ENCODE data around the gene ANKRD37. TPM values are rescaled to one million over a fixed set of nuclear protein-coding genes. Genes with fewer than 3 reads are reported as not detected.

Gene ANKRD37, protein sequence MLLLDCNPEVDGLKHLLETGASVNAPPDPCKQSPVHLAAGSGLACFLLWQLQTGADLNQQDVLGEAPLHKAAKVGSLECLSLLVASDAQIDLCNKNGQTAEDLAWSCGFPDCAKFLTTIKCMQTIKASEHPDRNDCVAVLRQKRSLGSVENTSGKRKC
- total RNA-seq (1 to 10 TPM; 1.2 to 2.2 TPM), polyA plus RNA-seq (1 to 10 TPM; 4.6 to 7.9 TPM)

DNA sequence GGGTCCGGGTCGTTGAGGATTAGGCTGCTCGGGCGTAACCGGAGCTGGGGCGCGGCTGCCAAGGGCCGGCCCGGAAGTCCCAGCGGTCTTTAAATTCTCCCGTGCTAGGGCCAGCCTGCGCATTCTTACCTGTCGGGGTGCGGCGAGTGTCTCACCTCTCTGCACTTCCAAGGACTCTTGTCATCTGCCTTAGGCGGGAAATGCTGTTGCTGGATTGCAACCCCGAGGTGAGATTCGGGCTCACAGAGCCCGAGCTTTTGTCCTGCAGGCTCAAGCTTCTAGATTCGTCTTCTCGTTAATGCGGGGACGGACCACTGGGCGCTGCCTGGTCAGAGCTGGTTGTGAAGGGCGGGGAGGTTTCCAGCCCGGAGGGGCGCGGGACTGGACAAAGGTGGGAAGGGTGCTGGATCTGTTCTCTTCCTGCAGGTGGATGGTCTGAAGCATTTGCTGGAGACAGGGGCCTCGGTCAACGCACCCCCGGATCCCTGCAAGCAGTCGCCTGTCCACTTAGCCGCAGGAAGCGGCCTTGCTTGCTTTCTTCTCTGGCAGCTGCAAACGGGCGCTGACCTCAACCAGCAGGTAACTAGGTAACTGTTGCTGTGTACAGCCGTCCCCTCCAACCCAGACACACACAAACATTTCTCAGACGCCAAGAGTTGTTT lies at the start of gene ANKRD37:
Gene ANKRD37, plus strand, starts transcription at position 118 of the 662 bp plus-strand sequence. Its CDS starts 83 bp downstream, at position 201.
- H3K4me3 ChIP-seq (ENCODE audit: low read depth in 1 of 3, low read length in 3 of 3): peak within 1 kb of the TSS; percentile 67 to 79 (median 75)
- 6% methylated on average over 38 of the region's 38 CpGs for WGBS
- H3K4me1 ChIP-seq (ENCODE audit: control insufficient read depth in 4 of 4, insufficient read depth in 4 of 4, low read length in 3 of 4): peaks cover 0 to 11% (median 7%) of the 10 kb centered on the region in 4 donors
- TF ChIP-seq RXRA (IDR thresholded peaks at IDR 0.05) (peak; percentile 19 to 49), GABPA (IDR thresholded peaks at IDR 0.05 in 1 of 2, conservative IDR thresholded peaks at IDR 0.05 in 1 of 2) (peak in 1 of 2 donors; percentile 69), EGR1 (IDR thresholded peaks at IDR 0.05; ENCODE audit: low read depth in 2 of 2) (no peak), FOXA2 (IDR thresholded peaks at IDR 0.05) (peak; percentile 28), JUND (IDR thresholded peaks at IDR 0.05) (peak; percentile 36 to 44), FOXA1 (IDR thresholded peaks at IDR 0.05) (peak; percentile 29), HNF4A (conservative IDR thresholded peaks at IDR 0.05) (no peak), YY1 (IDR thresholded peaks at IDR 0.05) (no peak), NR2F2 (IDR thresholded peaks at IDR 0.05) (peak; percentile 14), SP1 (IDR thresholded peaks at IDR 0.05) (peak; percentile 45), TAF1 (conservative IDR thresholded peaks at IDR 0.05) (peak; percentile 65), RAD21 (IDR thresholded peaks at IDR 0.05) (peak in 1 of 2 donors; percentile 8), HNF4G (IDR thresholded peaks at IDR 0.05) (no peak)
- TF ChIP-seq, protein P1, sequence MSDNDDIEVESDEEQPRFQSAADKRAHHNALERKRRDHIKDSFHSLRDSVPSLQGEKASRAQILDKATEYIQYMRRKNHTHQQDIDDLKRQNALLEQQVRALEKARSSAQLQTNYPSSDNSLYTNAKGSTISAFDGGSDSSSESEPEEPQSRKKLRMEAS (IDR thresholded peaks at IDR 0.05): no peak
- TF ChIP-seq, protein P2, sequence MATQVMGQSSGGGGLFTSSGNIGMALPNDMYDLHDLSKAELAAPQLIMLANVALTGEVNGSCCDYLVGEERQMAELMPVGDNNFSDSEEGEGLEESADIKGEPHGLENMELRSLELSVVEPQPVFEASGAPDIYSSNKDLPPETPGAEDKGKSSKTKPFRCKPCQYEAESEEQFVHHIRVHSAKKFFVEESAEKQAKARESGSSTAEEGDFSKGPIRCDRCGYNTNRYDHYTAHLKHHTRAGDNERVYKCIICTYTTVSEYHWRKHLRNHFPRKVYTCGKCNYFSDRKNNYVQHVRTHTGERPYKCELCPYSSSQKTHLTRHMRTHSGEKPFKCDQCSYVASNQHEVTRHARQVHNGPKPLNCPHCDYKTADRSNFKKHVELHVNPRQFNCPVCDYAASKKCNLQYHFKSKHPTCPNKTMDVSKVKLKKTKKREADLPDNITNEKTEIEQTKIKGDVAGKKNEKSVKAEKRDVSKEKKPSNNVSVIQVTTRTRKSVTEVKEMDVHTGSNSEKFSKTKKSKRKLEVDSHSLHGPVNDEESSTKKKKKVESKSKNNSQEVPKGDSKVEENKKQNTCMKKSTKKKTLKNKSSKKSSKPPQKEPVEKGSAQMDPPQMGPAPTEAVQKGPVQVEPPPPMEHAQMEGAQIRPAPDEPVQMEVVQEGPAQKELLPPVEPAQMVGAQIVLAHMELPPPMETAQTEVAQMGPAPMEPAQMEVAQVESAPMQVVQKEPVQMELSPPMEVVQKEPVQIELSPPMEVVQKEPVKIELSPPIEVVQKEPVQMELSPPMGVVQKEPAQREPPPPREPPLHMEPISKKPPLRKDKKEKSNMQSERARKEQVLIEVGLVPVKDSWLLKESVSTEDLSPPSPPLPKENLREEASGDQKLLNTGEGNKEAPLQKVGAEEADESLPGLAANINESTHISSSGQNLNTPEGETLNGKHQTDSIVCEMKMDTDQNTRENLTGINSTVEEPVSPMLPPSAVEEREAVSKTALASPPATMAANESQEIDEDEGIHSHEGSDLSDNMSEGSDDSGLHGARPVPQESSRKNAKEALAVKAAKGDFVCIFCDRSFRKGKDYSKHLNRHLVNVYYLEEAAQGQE (IDR thresholded peaks at IDR 0.05): no peak
- TF ChIP-seq, protein P3, sequence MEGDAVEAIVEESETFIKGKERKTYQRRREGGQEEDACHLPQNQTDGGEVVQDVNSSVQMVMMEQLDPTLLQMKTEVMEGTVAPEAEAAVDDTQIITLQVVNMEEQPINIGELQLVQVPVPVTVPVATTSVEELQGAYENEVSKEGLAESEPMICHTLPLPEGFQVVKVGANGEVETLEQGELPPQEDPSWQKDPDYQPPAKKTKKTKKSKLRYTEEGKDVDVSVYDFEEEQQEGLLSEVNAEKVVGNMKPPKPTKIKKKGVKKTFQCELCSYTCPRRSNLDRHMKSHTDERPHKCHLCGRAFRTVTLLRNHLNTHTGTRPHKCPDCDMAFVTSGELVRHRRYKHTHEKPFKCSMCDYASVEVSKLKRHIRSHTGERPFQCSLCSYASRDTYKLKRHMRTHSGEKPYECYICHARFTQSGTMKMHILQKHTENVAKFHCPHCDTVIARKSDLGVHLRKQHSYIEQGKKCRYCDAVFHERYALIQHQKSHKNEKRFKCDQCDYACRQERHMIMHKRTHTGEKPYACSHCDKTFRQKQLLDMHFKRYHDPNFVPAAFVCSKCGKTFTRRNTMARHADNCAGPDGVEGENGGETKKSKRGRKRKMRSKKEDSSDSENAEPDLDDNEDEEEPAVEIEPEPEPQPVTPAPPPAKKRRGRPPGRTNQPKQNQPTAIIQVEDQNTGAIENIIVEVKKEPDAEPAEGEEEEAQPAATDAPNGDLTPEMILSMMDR (IDR thresholded peaks at IDR 0.05; ENCODE audit: low read depth, low read length, missing input control): no peak
- TF ChIP-seq, protein P4, sequence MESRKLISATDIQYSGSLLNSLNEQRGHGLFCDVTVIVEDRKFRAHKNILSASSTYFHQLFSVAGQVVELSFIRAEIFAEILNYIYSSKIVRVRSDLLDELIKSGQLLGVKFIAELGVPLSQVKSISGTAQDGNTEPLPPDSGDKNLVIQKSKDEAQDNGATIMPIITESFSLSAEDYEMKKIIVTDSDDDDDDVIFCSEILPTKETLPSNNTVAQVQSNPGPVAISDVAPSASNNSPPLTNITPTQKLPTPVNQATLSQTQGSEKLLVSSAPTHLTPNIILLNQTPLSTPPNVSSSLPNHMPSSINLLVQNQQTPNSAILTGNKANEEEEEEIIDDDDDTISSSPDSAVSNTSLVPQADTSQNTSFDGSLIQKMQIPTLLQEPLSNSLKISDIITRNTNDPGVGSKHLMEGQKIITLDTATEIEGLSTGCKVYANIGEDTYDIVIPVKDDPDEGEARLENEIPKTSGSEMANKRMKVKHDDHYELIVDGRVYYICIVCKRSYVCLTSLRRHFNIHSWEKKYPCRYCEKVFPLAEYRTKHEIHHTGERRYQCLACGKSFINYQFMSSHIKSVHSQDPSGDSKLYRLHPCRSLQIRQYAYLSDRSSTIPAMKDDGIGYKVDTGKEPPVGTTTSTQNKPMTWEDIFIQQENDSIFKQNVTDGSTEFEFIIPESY (IDR thresholded peaks at IDR 0.05): peak; percentile 24
- TF ChIP-seq, protein P5, sequence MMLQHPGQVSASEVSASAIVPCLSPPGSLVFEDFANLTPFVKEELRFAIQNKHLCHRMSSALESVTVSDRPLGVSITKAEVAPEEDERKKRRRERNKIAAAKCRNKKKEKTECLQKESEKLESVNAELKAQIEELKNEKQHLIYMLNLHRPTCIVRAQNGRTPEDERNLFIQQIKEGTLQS (IDR thresholded peaks at IDR 0.05): no peak
- peak within 1 kb of the TSS; percentile 100 for H3K27ac ChIP-seq (ENCODE audit: low read depth in 1 of 2, low read length in 2 of 2)
- DNase-seq (ENCODE audit: low spot score): no peak
- peaks cover 0 to 31% (median 13%) of the 10 kb centered on the region in 4 donors for H3K36me3 ChIP-seq (ENCODE audit: control insufficient read depth in 4 of 4, insufficient read depth in 3 of 4, low read depth in 1 of 4, low read length in 3 of 4)
- H3K27me3 ChIP-seq (ENCODE audit: control insufficient read depth in 4 of 4, insufficient read depth in 4 of 4, low read length in 3 of 4): no peaks in the 10 kb centered on the region
- H3K9me3 ChIP-seq (ENCODE audit: control insufficient read depth in 4 of 4, low read length in 3 of 4): no peaks in the 10 kb centered on the region
- peak within 1 kb of the TSS; percentile 97 to 100 for H3K9ac ChIP-seq (ENCODE audit: low read depth in 1 of 2, low read length in 2 of 2)
